Stimulated activated CD8-positive, alpha-beta memory T cell treated with anti-CD3 and anti-CD28 coated beads, Interleukin-12 subunit alpha, Interleukin-12 subunit beta, amount 100 ng/mL, for 24 hours (primary cell): ENCODE data around the gene TIMM17B.
A peak's percentile ranks its signal among the peaks of the same experiment; 100 is the strongest.

Experiments
- DNase-seq: peaks from one replicate; pipeline ENCODE4 v3.0.0-alpha.2; 2020; ENCODE audit errors: extremely low read depth

Gene TIMM17B

GRCh38 chrX:48918643-48919340 lies 21.2 kb upstream of the TIMM17B start, which contains the start of gene PIM2:
Gene PIM2 (minus strand): TSS chrX:48919024. CDS start chrX:48918834, 190 bp downstream.
- peak; percentile 74 for DNase-seq

GRCh38 chrX:48918301-48918642 lies 20.7 kb upstream of the TIMM17B start:
- no peak for DNase-seq

GRCh38 chrX:48917139-48918001 lies 19.8 kb upstream of the TIMM17B start:
- DNase-seq, result no peak

GRCh38 chrX:48914593-48915493 lies 17.3 kb upstream of the TIMM17B start:
- DNase-seq, result no peak

GRCh38 chrX:48913605-48914366 lies 16.2 kb upstream of the TIMM17B start:
- no peak for DNase-seq

- DNase-seq, result peak; percentile 69
These were observed 14.0 kb upstream of the TIMM17B start, which contains the start of gene SLC35A2 for GRCh38 chrX:48911412-48912182. Gene SLC35A2 (minus strand): TSS chrX:48911646. CDS start chrX:48911636, 10 bp downstream.

GRCh38 chrX:48910926-48911411 lies 13.4 kb upstream of the TIMM17B start:
- DNase-seq, result no peak

- no peak for DNase-seq
These were observed 12.2 kb upstream of the TIMM17B start for GRCh38 chrX:48909703-48910294.

GRCh38 chrX:48908600-48908999 lies 11.0 kb upstream of the TIMM17B start:
- DNase-seq, result no peak

GRCh38 chrX:48905090-48905790 lies 7.7 kb upstream of the TIMM17B start:
- no peak for DNase-seq

GRCh38 chrX:48904626-48905025 lies 7.1 kb upstream of the TIMM17B start:
- no peak for DNase-seq

GRCh38 chrX:48904180-48904579 lies 6.6 kb upstream of the TIMM17B start:
- DNase-seq, result no peak

- no peak for DNase-seq
These were observed 5.7 kb upstream of the TIMM17B start for GRCh38 chrX:48903290-48903689.

GRCh38 chrX:48902776-48903175 lies 5.2 kb upstream of the TIMM17B start:
- DNase-seq, result no peak

GRCh38 chrX:48902135-48902534 lies 4.6 kb upstream of the TIMM17B start:
- no peak for DNase-seq

GRCh38 chrX:48901069-48901468 lies 3.5 kb upstream of the TIMM17B start:
- no peak for DNase-seq

- no peak for DNase-seq
These were observed 1.5 kb upstream of the TIMM17B start for GRCh38 chrX:48899078-48899410.

GRCh38 chrX:48897157-48897624 lies 377 bp downstream of the TIMM17B start:
- DNase-seq, result no peak

- no peak for DNase-seq
These were observed 957 bp downstream of the TIMM17B start for GRCh38 chrX:48896611-48897011.
